Stimulated activated CD4-positive, alpha-beta T cell treated with anti-CD3 and anti-CD28 coated beads, Interleukin-1b, Interleukin-23, amount 100 ng/mL, for 48 hours (primary cell): Measurements from ENCODE around the gene ECD.

Experiments
- DNase-seq: peaks from one replicate; pipeline ENCODE4 v3.0.0-alpha.2; 2020

The ECD gene

GRCh38 chr10:73167783-73168464 lies at the start of gene ECD, which contains the start of gene FAM149B1:
ECD (minus strand) TSS chr10:73168008; CDS start chr10:73163937, 4,071 bp downstream.
FAM149B1 (plus strand) TSS chr10:73168119; CDS start chr10:73168340, 221 bp downstream.
- DNase-seq, result peak; percentile 93

GRCh38 chr10:73215749-73216148 lies 47.9 kb upstream of the ECD start:
- no peak for DNase-seq

GRCh38 chr10:73211106-73211811 lies 43.5 kb upstream of the ECD start:
- no peak for DNase-seq

- DNase-seq, result no peak
Observed at GRCh38 chr10:73210395-73211105, 42.7 kb upstream of the ECD start.

- no peak for DNase-seq
Observed at GRCh38 chr10:73209705-73210104, 41.9 kb upstream of the ECD start.

GRCh38 chr10:73207883-73208282 lies 40.1 kb upstream of the ECD start:
- no peak for DNase-seq

- no peak for DNase-seq
Observed at GRCh38 chr10:73206385-73206784, 38.6 kb upstream of the ECD start.

GRCh38 chr10:73205890-73206289 lies 38.1 kb upstream of the ECD start:
- no peak for DNase-seq

- no peak for DNase-seq
Observed at GRCh38 chr10:73205081-73205480, 37.3 kb upstream of the ECD start.

GRCh38 chr10:73190188-73190587 lies 22.4 kb upstream of the ECD start:
- DNase-seq, result no peak

GRCh38 chr10:73186266-73186665 lies 18.5 kb upstream of the ECD start:
- no peak for DNase-seq

GRCh38 chr10:73183667-73184281 lies 16.0 kb upstream of the ECD start:
- DNase-seq, result no peak

GRCh38 chr10:73182568-73182967 lies 14.8 kb upstream of the ECD start:
- no peak for DNase-seq

GRCh38 chr10:73174148-73174925 lies 6.5 kb upstream of the ECD start:
- no peak for DNase-seq

GRCh38 chr10:73172867-73173266 lies 5.1 kb upstream of the ECD start:
- no peak for DNase-seq

GRCh38 chr10:73169320-73169719 lies 1.5 kb upstream of the ECD start:
- DNase-seq, result no peak

- no peak for DNase-seq
Observed at GRCh38 chr10:73168465-73168803, 626 bp upstream of the ECD start.

- peak; percentile 13 for DNase-seq
Observed at GRCh38 chr10:73167458-73167782, 388 bp downstream of the ECD start.

- DNase-seq, result no peak
Observed at GRCh38 chr10:73166972-73167371, 836 bp downstream of the ECD start.

GRCh38 chr10:73163096-73163495 lies 4.7 kb downstream of the ECD start:
- no peak for DNase-seq

GRCh38 chr10:73161662-73162061 lies 6.1 kb downstream of the ECD start:
- DNase-seq, result no peak

- no peak for DNase-seq
Observed at GRCh38 chr10:73161079-73161478, 6.7 kb downstream of the ECD start.
